ENCODE results near the gene SHISA7. TPM values are rescaled to one million over a fixed set of nuclear protein-coding genes. Genes with fewer than 3 reads are reported as not detected.

The SHISA7 gene
- total RNA-seq, 1 donor from 2014 or later: 0.25 TPM

GRCh38 chr19:55400281-55401087 lies 42.6 kb downstream of the SHISA7 start:
- H3K36me3 ChIP-seq: peaks cover 0 to 42% of the 10 kb centered on the region in 2 donors
- H3K4me3 ChIP-seq: no peak overlapping the region
- no peaks in the 10 kb centered on the region for H3K27me3 ChIP-seq
- no peaks in the 10 kb centered on the region for H3K9me3 ChIP-seq
- no peak for DNase-seq (ENCODE audit: extremely low spot score in 2 of 2)
- no peak overlapping the region for H3K27ac ChIP-seq
- TF ChIP-seq CTCF (IDR thresholded peaks at IDR 0.05) (no peak), POLR2A (IDR thresholded peaks at IDR 0.05) (no peak), POLR2AphosphoS5 (IDR thresholded peaks at IDR 0.05; ENCODE audit: insufficient read depth in 1 of 2, low read depth in 1 of 2) (no peak)
- peaks cover 10% of the 10 kb centered on the region for H3K4me1 ChIP-seq
- intact Hi-C loops (cut with DNase I): loop anchor here (10.0 kb wide), 1 partner anchor 204 kb away; the partner anchor contains the start of genes ZNF524 and ZNF865

- H3K27me3 ChIP-seq: no peaks in the 10 kb centered on the region
- TF ChIP-seq POLR2AphosphoS5 (IDR thresholded peaks at IDR 0.05; ENCODE audit: insufficient read depth in 1 of 2, low read depth in 1 of 2) (no peak), CTCF (IDR thresholded peaks at IDR 0.05) (no peak), POLR2A (IDR thresholded peaks at IDR 0.05) (no peak)
- H3K27ac ChIP-seq: no peak overlapping the region
- H3K4me3 ChIP-seq: no peak overlapping the region
- no peaks in the 10 kb centered on the region for H3K9me3 ChIP-seq
- H3K36me3 ChIP-seq: peaks cover 0 to 29% of the 10 kb centered on the region in 2 donors
- intact Hi-C loops (cut with DNase I): no loop called here
- H3K4me1 ChIP-seq: peaks cover 7% of the 10 kb centered on the region
- no peak for DNase-seq (ENCODE audit: extremely low spot score in 2 of 2)
These were observed 44.7 kb downstream of the SHISA7 start for GRCh38 chr19:55398200-55398925.

- H3K9me3 ChIP-seq: no peaks in the 10 kb centered on the region
- peaks cover 25% of the 10 kb centered on the region for H3K4me1 ChIP-seq
- H3K4me3 ChIP-seq: no peak overlapping the region
- TF ChIP-seq CTCF (IDR thresholded peaks at IDR 0.05) (no peak), POLR2A (IDR thresholded peaks at IDR 0.05) (no peak), POLR2AphosphoS5 (IDR thresholded peaks at IDR 0.05; ENCODE audit: insufficient read depth in 1 of 2, low read depth in 1 of 2) (no peak)
- intact Hi-C loops (cut with DNase I): no loop called here
- DNase-seq (ENCODE audit: extremely low spot score in 2 of 2): no peak
- peaks cover 0 to 23% of the 10 kb centered on the region in 2 donors for H3K36me3 ChIP-seq
- no peak overlapping the region for H3K27ac ChIP-seq
- no peaks in the 10 kb centered on the region for H3K27me3 ChIP-seq
These were observed 50.0 kb downstream of the SHISA7 start for GRCh38 chr19:55392820-55393761.

GRCh38 chr19:55391702-55392615 lies 51.1 kb downstream of the SHISA7 start:
- Histone ChIP-seq H3K9me3 (no peaks in the 10 kb centered on the region), H3K4me1 (peaks cover 37% of the 10 kb centered on the region), H3K27me3 (no peaks in the 10 kb centered on the region), H3K4me3 (no peak overlapping the region), H3K27ac (no peak overlapping the region), H3K36me3 (peaks cover 0 to 34% of the 10 kb centered on the region in 2 donors)
- TF ChIP-seq POLR2AphosphoS5 (IDR thresholded peaks at IDR 0.05; ENCODE audit: insufficient read depth in 1 of 2, low read depth in 1 of 2) (no peak), CTCF (IDR thresholded peaks at IDR 0.05) (no peak), POLR2A (IDR thresholded peaks at IDR 0.05) (no peak)
- intact Hi-C loops (cut with DNase I): no loop called here
- DNase-seq (ENCODE audit: extremely low spot score in 2 of 2): no peak
